Naive thymus-derived CD4-positive, alpha-beta T cell (primary cell): ENCODE measurements around the gene AMBRA1. TPM values are rescaled to one million over a fixed set of nuclear protein-coding genes. Genes with fewer than 3 reads are reported as not detected.

Experiments used
- ATAC-seq: fragments of 150-1000 bp; cut with Tn5 transposase; 2 replicates; pipeline ENCODE4 v1.10.0; 2021; ENCODE audit warnings: mild to moderate bottlenecking, moderate library complexity
- CTCF ChIA-PET: fragments of 350-600 bp; sonication (Branson Sonifier 250); formaldehyde crosslinking; loops from one replicate; lab custom pipeline; 2021; ENCODE audit warnings: antibody characterized with exemption; lab: Charles Lee
- POLR2A ChIA-PET: fragments of 350-600 bp; sonication (Branson Sonifier 250); formaldehyde crosslinking; loops from one replicate; lab custom pipeline; 2021; ENCODE audit warnings: antibody characterized with exemption, inconsistent platforms; lab: Charles Lee
- DNase-seq, 9 donors: peaks; one replicate each; pipeline versions ENCODE4 v3.0.0 to v3.0.0-alpha.2; 2020 to 2022; ENCODE audit warnings: mixed read lengths in 1 of 9
- H3K27ac ChIP-seq: one replicate; pipeline ENCODE4 v1.7.0; 2013; ENCODE audit warnings: mild to moderate bottlenecking, low read depth, low read length, moderate library complexity
- H3K27me3 ChIP-seq, 2 donors: one replicate each; pipeline ENCODE4 v1.7.0; 2013; ENCODE audit warnings: low read length in 2 of 2, mild to moderate bottlenecking in 2 of 2, moderate library complexity in 2 of 2; ENCODE audit not compliant: control insufficient read depth in 2 of 2, insufficient read depth in 2 of 2
- H3K36me3 ChIP-seq, 3 experiments: 1 replicate in 2 of 3; 2 replicates in 1 of 3; pipeline ENCODE4 v1.7.0; 2013; ENCODE audit warnings: low read length in 3 of 3, mild to moderate bottlenecking in 3 of 3, moderate library complexity in 1 of 3; ENCODE audit not compliant: insufficient read depth in 3 of 3, control insufficient read depth in 2 of 3
- H3K4me1 ChIP-seq, 2 donors: one replicate each; pipeline ENCODE4 v1.7.0; 2013; ENCODE audit warnings: low read length in 2 of 2, mild to moderate bottlenecking in 2 of 2, moderate library complexity in 1 of 2; ENCODE audit not compliant: control insufficient read depth in 2 of 2, insufficient read depth in 2 of 2
- H3K4me3 ChIP-seq: 2 replicates; pipeline ENCODE4 v1.7.0; 2013; ENCODE audit warnings: mild to moderate bottlenecking, low read length
- H3K9me3 ChIP-seq, 3 experiments: 1 replicate in 2 of 3; 2 replicates in 1 of 3; pipeline ENCODE4 v1.7.0; 2013; ENCODE audit warnings: low read length in 3 of 3; ENCODE audit not compliant: control insufficient read depth in 2 of 3
- H3K27ac Mint-ChIP-seq, 9 donors: one replicate each; pipeline ENCODE4 v1.8.0; 2020 to 2022; ENCODE audit warnings: mixed read lengths in 9 of 9, mild to moderate bottlenecking in 8 of 9, moderate library complexity in 5 of 9, inconsistent platforms in 2 of 9
- H3K27me3 Mint-ChIP-seq, 5 donors: one replicate each; pipeline ENCODE4 v1.8.0; 2021 to 2022; ENCODE audit warnings: mixed read lengths in 5 of 5, mild to moderate bottlenecking in 1 of 5
- H3K36me3 Mint-ChIP-seq, 5 donors: one replicate each; pipeline ENCODE4 v1.8.0; 2020 to 2022; ENCODE audit warnings: mixed read lengths in 5 of 5, mild to moderate bottlenecking in 3 of 5, inconsistent platforms in 1 of 5
- H3K4me1 Mint-ChIP-seq, 7 donors: one replicate each; pipeline ENCODE4 v1.8.0; 2020 to 2022; ENCODE audit warnings: mixed read lengths in 7 of 7, mild to moderate bottlenecking in 3 of 7, inconsistent platforms in 1 of 7
- H3K4me3 Mint-ChIP-seq, 10 donors: one replicate each; pipeline ENCODE4 v1.8.0; 2020 to 2022; ENCODE audit warnings: mild to moderate bottlenecking in 10 of 10, mixed read lengths in 10 of 10, moderate library complexity in 6 of 10, inconsistent platforms in 2 of 10
- H3K9me3 Mint-ChIP-seq, 11 donors: one replicate each; pipeline ENCODE4 v1.8.0; 2020 to 2022; ENCODE audit warnings: mixed read lengths in 11 of 11, mild to moderate bottlenecking in 4 of 11, inconsistent platforms in 1 of 11, moderate library complexity in 1 of 11
- intact Hi-C, 2 donors: fragments of 100-400 bp; cut with micrococcal nuclease; formaldehyde crosslinking; loops; one replicate each; pipeline ENCODE4 v1.15.1; 2023
- polyA plus RNA-seq, 2 donors: library from polyadenylated mRNA; unstranded; fragments of 300-500 nt; fragmentation: Illumina TruSeq; gene quantifications; one replicate each; pipeline ENCODE4 v1.2.3, GENCODE V29; 2021
- total RNA-seq, 6 experiments: library from RNA in 5 of 6; stranded (reverse) in 5 of 6; gene quantifications; 1 replicate in 5 of 6; 2 replicates in 1 of 6; pipeline ENCODE4 v1.2.3 and lab custom pipeline; 2021 to 2026

Gene AMBRA1
- total and polyA plus RNA-seq, 7 experiments from 2014 or later: 8.9 to 48.7 (median 41.2) TPM

GRCh38 chr11:46557684-46558151, 36.1 kb downstream of the AMBRA1 start:
- ChIA-PET POLR2A (no interaction called here), CTCF (interaction anchor here (0.6 kb wide), 1 partner anchor 8 kb away, joined by 3 read pairs; no protein-coding TSS in a partner anchor)
- Histone ChIP-seq H3K9me3 (no peaks in the 10 kb centered on the region), H3K4me3 (no peak overlapping the region), H3K27me3 (no peaks in the 10 kb centered on the region), H3K36me3 (no peaks in the 10 kb centered on the region), H3K27ac (no peak overlapping the region), H3K4me1 (peaks cover 36 to 40% of the 10 kb centered on the region in 2 donors)
- Mint-ChIP-seq H3K4me1 (peaks cover 47 to 90% (median 79%) of the 10 kb centered on the region in 7 donors), H3K27ac (peak overlapping the region in 5 of 9 donors; percentile 12 to 78 (median 54)), H3K9me3 (no peaks in the 10 kb centered on the region), H3K27me3 (no peaks in the 10 kb centered on the region), H3K36me3 (peaks cover 0 to 9% (median 0%) of the 10 kb centered on the region in 5 donors), H3K4me3 (peak overlapping the region in 3 of 10 donors; percentile 13 to 23 (median 20))
- intact Hi-C loops: no loop called here
- ATAC-seq (no peak), DNase-seq (no peak)

GRCh38 chr11:46555267-46556054, 38.4 kb downstream of the AMBRA1 start:
- POLR2A ChIA-PET: interaction anchor here (0.5 to 1.0 kb wide), 5 partner anchors 11 to 584 kb away, joined by 3 to 7 read pairs (median 3); no protein-coding TSS in a partner anchor
- peaks cover 29 to 36% of the 10 kb centered on the region in 2 donors for H3K4me1 ChIP-seq
- no peaks in the 10 kb centered on the region for H3K9me3 Mint-ChIP-seq
- H3K4me1 Mint-ChIP-seq: peaks cover 40 to 70% (median 62%) of the 10 kb centered on the region in 7 donors
- peak overlapping the region in 4 of 10 donors; percentile 43 to 72 (median 61) for H3K4me3 Mint-ChIP-seq
- CTCF ChIA-PET: interaction anchor here (0.6 kb wide), 1 partner anchor 1352 kb away, joined by 5 read pairs; no protein-coding TSS in a partner anchor
- no peaks in the 10 kb centered on the region for H3K27me3 Mint-ChIP-seq
- peak overlapping the region in 8 of 9 donors; percentile 7 to 87 (median 56) for H3K27ac Mint-ChIP-seq
- ATAC-seq (no peak), DNase-seq (no peak)
- intact Hi-C loops: loop anchor here in 1 of 2 donors (1.0 kb wide), 1 partner anchor 62 kb away; the partner anchor contains the start of genes ATG13 and HARBI1
- peaks cover 0 to 9% (median 0%) of the 10 kb centered on the region in 5 donors for H3K36me3 Mint-ChIP-seq
- no peaks in the 10 kb centered on the region for H3K36me3 ChIP-seq
- H3K9me3 ChIP-seq: no peaks in the 10 kb centered on the region
- no peaks in the 10 kb centered on the region for H3K27me3 ChIP-seq
- no peak overlapping the region for H3K4me3 ChIP-seq
- H3K27ac ChIP-seq: peak overlapping the region; percentile 36

- H3K4me3 ChIP-seq: no peak overlapping the region
- Mint-ChIP-seq H3K4me1 (peaks cover 37 to 70% (median 60%) of the 10 kb centered on the region in 7 donors), H3K36me3 (peaks cover 0 to 9% (median 0%) of the 10 kb centered on the region in 5 donors), H3K27ac (peak overlapping the region; percentile 7 to 87 (median 39)), H3K27me3 (no peaks in the 10 kb centered on the region), H3K4me3 (peak overlapping the region in 8 of 10 donors; percentile 12 to 72 (median 44)), H3K9me3 (no peaks in the 10 kb centered on the region)
- H3K27ac ChIP-seq: peak overlapping the region; percentile 36
- DNase-seq: no peak
- intact Hi-C loops: loop anchor here in 1 of 2 donors (1.0 kb wide), 1 partner anchor 63 kb away; the partner anchor contains the start of genes ATG13 and HARBI1
- POLR2A ChIA-PET: interaction anchor here (0.5 to 0.8 kb wide), 3 partner anchors 12 to 268 kb away, joined by 3 read pairs; no protein-coding TSS in a partner anchor
- no peak for ATAC-seq
- CTCF ChIA-PET: interaction anchor here (1.2 kb wide), 1 partner anchor 17 kb away, joined by 3 read pairs; no protein-coding TSS in a partner anchor
- no peaks in the 10 kb centered on the region for H3K36me3 ChIP-seq
- H3K4me1 ChIP-seq: peaks cover 26 to 33% of the 10 kb centered on the region in 2 donors
- H3K27me3 ChIP-seq: no peaks in the 10 kb centered on the region
- H3K9me3 ChIP-seq: no peaks in the 10 kb centered on the region
Observed at GRCh38 chr11:46554213-46555147, 39.3 kb downstream of the AMBRA1 start.

GRCh38 chr11:46553814-46554212, 40.0 kb downstream of the AMBRA1 start:
- Mint-ChIP-seq H3K36me3 (peaks cover 0 to 9% (median 0%) of the 10 kb centered on the region in 5 donors), H3K27me3 (no peaks in the 10 kb centered on the region), H3K4me3 (peak overlapping the region in 5 of 10 donors; percentile 9 to 58 (median 19)), H3K4me1 (peaks cover 37 to 69% (median 58%) of the 10 kb centered on the region in 7 donors), H3K27ac (peak overlapping the region in 5 of 9 donors; percentile 11 to 87 (median 45)), H3K9me3 (no peaks in the 10 kb centered on the region)
- Histone ChIP-seq H3K36me3 (no peaks in the 10 kb centered on the region), H3K4me1 (peaks cover 25 to 27% of the 10 kb centered on the region in 2 donors), H3K27me3 (no peaks in the 10 kb centered on the region), H3K27ac (peak overlapping the region; percentile 17), H3K9me3 (no peaks in the 10 kb centered on the region), H3K4me3 (no peak overlapping the region)
- ChIA-PET POLR2A (interaction anchor here (0.6 to 0.7 kb wide), 3 partner anchors 81 to 791 kb away, joined by 3 read pairs; no protein-coding TSS in a partner anchor), CTCF (interaction anchor here (1.2 kb wide), 1 partner anchor 16 kb away, joined by 3 read pairs; no protein-coding TSS in a partner anchor)
- ATAC-seq: no peak
- intact Hi-C loops: no loop called here
- DNase-seq: no peak

GRCh38 chr11:46551261-46551660, 42.6 kb downstream of the AMBRA1 start:
- no peak overlapping the region for H3K27ac ChIP-seq
- peaks cover 20 to 25% of the 10 kb centered on the region in 2 donors for H3K4me1 ChIP-seq
- Mint-ChIP-seq H3K4me1 (peaks cover 29 to 52% (median 44%) of the 10 kb centered on the region in 7 donors), H3K27me3 (no peaks in the 10 kb centered on the region), H3K36me3 (peaks cover 0 to 25% (median 14%) of the 10 kb centered on the region in 5 donors), H3K27ac (no peak overlapping the region), H3K4me3 (no peak overlapping the region), H3K9me3 (no peaks in the 10 kb centered on the region)
- DNase-seq: no peak
- POLR2A ChIA-PET: no interaction called here
- intact Hi-C loops: no loop called here
- H3K36me3 ChIP-seq: peaks cover 1 to 14% (median 2%) of the 10 kb centered on the region in 3 experiments
- CTCF ChIA-PET: interaction anchor here (0.6 kb wide), 2 partner anchors 16 to 316 kb away, joined by 4 to 6 read pairs; no protein-coding TSS in a partner anchor
- no peaks in the 10 kb centered on the region for H3K9me3 ChIP-seq
- no peaks in the 10 kb centered on the region for H3K27me3 ChIP-seq
- ATAC-seq: no peak
- H3K4me3 ChIP-seq: no peak overlapping the region
